Activated naive CD4-positive, alpha-beta T cell treated with anti-CD3 and anti-CD28 coated beads, Interleukin-2, amount 50 U/mL, for 16 hours (primary cell): ENCODE results near the gene FARP2.
"Not testable (repeated sequence)": the region's sequence is repeated elsewhere in the genome, so short reads cannot be mapped to it uniquely, and the experiment has no call there.

Experiments used
- DNase-seq: peaks from one replicate; pipeline ENCODE4 v3.0.0-alpha.2; 2020

Gene FARP2

GRCh38 chr2:241412144-241412543 is 56.1 kb downstream of the FARP2 start:
- no peak for DNase-seq

- not testable (repeated sequence) for DNase-seq
Measured at GRCh38 chr2:241413501-241413900, 57.4 kb downstream of the FARP2 start.

- DNase-seq: no peak
Measured at GRCh38 chr2:241413929-241414580, 58.0 kb downstream of the FARP2 start.

GRCh38 chr2:241415196-241415595 is 59.1 kb downstream of the FARP2 start:
- DNase-seq: no peak

GRCh38 chr2:241417626-241418025 is 61.5 kb downstream of the FARP2 start:
- DNase-seq: no peak

GRCh38 chr2:241421330-241421729 is 65.2 kb downstream of the FARP2 start:
- DNase-seq: no peak

- not testable (repeated sequence) for DNase-seq
Measured at GRCh38 chr2:241421942-241422341, 65.9 kb downstream of the FARP2 start.

GRCh38 chr2:241422350-241422749 is 66.3 kb downstream of the FARP2 start:
- no peak for DNase-seq

- DNase-seq: not testable (repeated sequence)
Measured at GRCh38 chr2:241423489-241423888, 67.4 kb downstream of the FARP2 start.

- DNase-seq: no peak
Measured at GRCh38 chr2:241425368-241425767, 69.3 kb downstream of the FARP2 start.

GRCh38 chr2:241430178-241430577 is 74.1 kb downstream of the FARP2 start:
- DNase-seq: no peak

- DNase-seq: no peak
Measured at GRCh38 chr2:241432824-241433448, 76.9 kb downstream of the FARP2 start.

- no peak for DNase-seq
Measured at GRCh38 chr2:241437179-241437578, 81.1 kb downstream of the FARP2 start.

- DNase-seq: no peak
Measured at GRCh38 chr2:241441492-241441891, 85.4 kb downstream of the FARP2 start.

GRCh38 chr2:241443486-241444223 is 87.6 kb downstream of the FARP2 start:
- DNase-seq: peak; percentile 88

GRCh38 chr2:241445426-241445825 is 89.3 kb downstream of the FARP2 start:
- no peak for DNase-seq

- DNase-seq: not testable (repeated sequence)
Measured at GRCh38 chr2:241450092-241450491, 94.0 kb downstream of the FARP2 start.

GRCh38 chr2:241451840-241452506 is 95.9 kb downstream of the FARP2 start:
- DNase-seq: no peak

- not testable (repeated sequence) for DNase-seq
Measured at GRCh38 chr2:241453919-241454318, 97.8 kb downstream of the FARP2 start.

- no peak for DNase-seq
Measured at GRCh38 chr2:241454837-241455485, 98.9 kb downstream of the FARP2 start.

- no peak for DNase-seq
Measured at GRCh38 chr2:241456546-241456945, 100.5 kb downstream of the FARP2 start.

GRCh38 chr2:241458687-241459086 is 102.6 kb downstream of the FARP2 start:
- no peak for DNase-seq

- DNase-seq: no peak
Measured at GRCh38 chr2:241459520-241459919, 103.4 kb downstream of the FARP2 start.
